NB4 (cell line): ENCODE results near the gene CRACDL.
A peak's percentile ranks its signal among the peaks of the same experiment; 100 is the strongest.

Experiments used
- DNase-seq: peaks from one replicate; pipeline ENCODE4 v3.0.0; 2010; ENCODE audit warnings: low read depth
- H3K4me3 ChIP-seq: one replicate; pipeline ENCODE4 v1.5.1; 2011; ENCODE audit warnings: mild to moderate bottlenecking, low read depth, low read length, moderate library complexity
- CTCF ChIP-seq: IDR thresholded peaks from one replicate; pipeline ENCODE4 v1.5.1; 2012; ENCODE audit warnings: low read depth, low read length
- MYC ChIP-seq: IDR thresholded peaks from 2 replicates; pipeline ENCODE4 v1.6.1; 2011; ENCODE audit warnings: low read depth, low read length
- POLR2A ChIP-seq: IDR thresholded peaks from 2 replicates; pipeline ENCODE4 v1.6.1; 2011; ENCODE audit warnings: mild to moderate bottlenecking; ENCODE audit not compliant: insufficient read length; ENCODE audit errors: extremely low read depth
- TF ChIP-seq, protein P1 (sequence below): IDR thresholded peaks from 2 replicates; pipeline ENCODE4 v1.6.1; 2011; ENCODE audit warnings: low read depth, low read length

Gene CRACDL

DNA sequence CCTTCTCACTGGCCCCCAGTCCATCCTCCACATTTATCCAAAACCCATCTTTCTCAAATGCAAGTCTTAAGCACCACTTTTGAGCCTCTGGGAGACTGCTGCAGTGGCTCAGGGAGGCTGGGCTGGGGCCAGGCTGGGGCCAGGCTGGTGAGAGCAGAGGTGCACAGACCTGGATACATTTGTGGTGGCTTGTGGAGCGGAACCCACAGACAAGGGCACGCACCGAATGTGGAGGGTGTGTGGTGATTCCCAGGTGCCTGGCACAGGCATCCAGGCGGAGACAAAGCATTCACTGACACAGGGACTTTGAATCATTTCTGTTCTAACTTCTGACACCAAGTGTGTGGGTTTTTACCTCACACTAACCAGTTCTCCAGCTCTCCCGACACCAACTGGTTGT, 162.9 kb downstream of the CRACDL start:
- TF ChIP-seq POLR2A = no peak
- TF ChIP-seq, protein P1, sequence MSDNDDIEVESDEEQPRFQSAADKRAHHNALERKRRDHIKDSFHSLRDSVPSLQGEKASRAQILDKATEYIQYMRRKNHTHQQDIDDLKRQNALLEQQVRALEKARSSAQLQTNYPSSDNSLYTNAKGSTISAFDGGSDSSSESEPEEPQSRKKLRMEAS = no peak
- no peak for TF ChIP-seq CTCF
- TF ChIP-seq MYC = no peak
- DNase-seq = no peak
- no peak overlapping the region for H3K4me3 ChIP-seq

- H3K4me3 ChIP-seq = no peak overlapping the region
- DNase-seq = peak; percentile 64
Measured at GRCh38 chr2:98772536-98772935, 163.5 kb downstream of the CRACDL start.

DNA sequence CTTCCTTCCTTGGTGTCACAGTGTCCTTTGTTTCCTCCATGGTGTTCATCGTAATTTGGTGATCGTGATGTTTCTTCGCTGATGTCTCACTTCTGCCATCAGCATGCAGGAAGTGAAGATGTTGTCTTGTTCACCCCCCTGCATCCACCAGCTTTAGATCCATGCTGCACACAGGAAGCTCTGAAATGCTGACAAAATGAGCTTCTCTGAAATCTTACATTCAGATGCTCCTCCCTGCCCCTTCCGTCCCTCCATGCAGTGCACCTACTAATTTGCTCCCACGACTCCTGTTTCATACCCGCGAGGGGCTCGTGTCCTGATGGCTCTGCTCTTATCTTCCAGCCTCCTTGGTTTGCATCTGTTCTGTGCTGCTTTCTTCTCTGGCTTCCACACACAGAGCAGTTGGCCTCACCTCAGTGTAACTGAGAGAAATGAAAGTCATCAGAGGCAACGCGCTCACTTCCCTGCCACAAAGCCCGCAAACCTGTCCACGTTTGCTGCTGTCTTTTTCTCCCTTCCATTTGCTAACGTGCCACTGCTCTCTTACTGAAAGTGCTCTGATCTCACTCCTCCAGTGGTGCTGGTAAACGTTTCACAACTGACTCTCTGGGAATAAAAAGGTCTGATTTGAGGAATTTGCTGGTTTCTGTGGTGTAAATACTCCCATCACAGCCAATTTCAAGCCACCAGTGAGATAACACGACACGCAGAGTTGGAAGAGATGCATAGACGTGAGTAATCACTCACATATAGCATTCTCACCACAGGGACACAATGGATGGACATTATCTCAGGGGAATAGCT, 164.1 kb downstream of the CRACDL start:
- peak; percentile 66 for DNase-seq
- H3K4me3 ChIP-seq = peak overlapping the region; percentile 42
- TF ChIP-seq, protein P1 = peak; percentile 61; the same call in 1 of the 2 replicates
- TF ChIP-seq POLR2A (no peak), MYC (peak; percentile 58)

More at GRCh38 chr2:98772536-98772935, 163.5 kb downstream of the CRACDL start:
- TF ChIP-seq MYC = no peak
- no peak for TF ChIP-seq CTCF
- no peak for TF ChIP-seq POLR2A
- TF ChIP-seq, protein P1 = no peak

DNA sequence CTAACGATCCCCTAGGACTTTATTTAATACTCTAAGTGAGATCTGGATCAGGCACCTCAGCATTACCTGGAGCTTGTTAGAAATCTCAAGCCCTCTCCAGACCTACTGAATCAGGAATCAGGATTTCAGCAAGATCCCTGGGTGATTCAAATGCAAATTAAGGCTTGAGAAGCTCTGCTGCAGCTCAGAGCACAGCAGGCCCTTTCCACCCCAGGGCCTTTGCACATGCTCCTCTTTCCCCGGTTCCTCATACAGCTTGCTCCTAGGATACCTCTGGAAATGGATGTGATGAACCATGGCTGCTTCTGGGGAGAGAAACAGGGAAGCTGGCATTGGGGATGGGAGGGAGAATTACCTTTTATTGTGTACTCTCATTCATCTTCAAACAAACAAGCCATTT, 164.8 kb downstream of the CRACDL start:
- DNase-seq = no peak
- peak overlapping the region; percentile 42 for H3K4me3 ChIP-seq
- TF ChIP-seq MYC (no peak), POLR2A (no peak), CTCF (no peak)
- TF ChIP-seq, protein P1 = no peak

DNA sequence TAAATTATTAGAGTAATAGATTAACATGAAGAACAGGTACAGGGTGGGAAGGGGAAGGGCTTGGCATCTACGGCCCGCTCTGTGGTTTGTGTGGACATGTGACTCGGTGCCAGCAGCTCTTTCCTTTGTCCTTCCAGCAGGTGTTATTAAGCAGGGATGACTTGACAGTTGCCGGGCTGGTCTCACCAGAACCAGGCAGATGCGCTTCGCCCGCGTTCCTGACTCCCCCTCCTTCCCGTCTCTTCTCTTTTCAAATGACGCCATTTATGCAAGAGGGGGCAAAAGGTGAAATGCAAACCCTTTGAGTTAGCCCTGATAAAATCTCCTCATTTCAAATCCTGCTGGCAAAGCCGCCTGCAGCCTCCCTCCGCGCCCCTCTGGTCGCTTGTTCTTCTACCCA, 166.2 kb downstream of the CRACDL start:
- TF ChIP-seq POLR2A (no peak), CTCF (no peak), MYC (no peak)
- TF ChIP-seq, protein P1 = no peak
- no peak overlapping the region for H3K4me3 ChIP-seq
- no peak for DNase-seq

DNA sequence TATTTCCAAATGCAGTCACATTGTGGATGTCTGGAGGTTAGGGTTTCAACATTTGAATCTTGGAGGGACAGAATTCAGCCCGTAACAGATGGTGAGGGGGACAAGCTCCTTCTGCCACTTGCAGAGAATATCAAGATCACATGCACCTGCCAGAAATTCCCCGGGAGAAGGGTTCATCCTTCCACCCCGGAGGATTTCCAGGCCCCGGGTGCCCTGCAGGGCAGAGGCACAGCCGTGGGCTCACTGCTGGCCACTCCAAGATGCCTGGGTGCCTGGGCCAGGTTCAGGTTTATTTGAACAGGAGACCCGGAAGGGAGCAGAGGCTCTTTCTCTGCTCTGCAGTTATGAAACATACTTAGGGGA, 166.9 kb downstream of the CRACDL start:
- TF ChIP-seq MYC (no peak), CTCF (no peak), POLR2A (no peak)
- TF ChIP-seq, protein P1 = no peak
- no peak for DNase-seq

More for the DNA sequence above, 166.9 kb downstream of the CRACDL start:
- H3K4me3 ChIP-seq = no peak overlapping the region
